Astrocyte (in vitro differentiated cells and primary cell): Measurements from ENCODE around the gene HAGHL.

Experiments
- EZH2 ChIP-seq: IDR thresholded peaks from 2 replicates; pipeline ENCODE4 v1.6.1; 2012; ENCODE audit warnings: mild to moderate bottlenecking, low read length, inconsistent platforms; ENCODE audit not compliant: insufficient read depth
- TF ChIP-seq, protein P1 (sequence below): IDR thresholded peaks from 2 replicates; pipeline ENCODE4 v1.5.1; 2011; ENCODE audit warnings: low read depth, mild to moderate bottlenecking, inconsistent platforms, low read length, moderate library complexity; ENCODE audit not compliant: insufficient read depth

GRCh38 chr16:760065-760464 lies 33.2 kb downstream of the HAGHL start:
- TF ChIP-seq, protein P1, sequence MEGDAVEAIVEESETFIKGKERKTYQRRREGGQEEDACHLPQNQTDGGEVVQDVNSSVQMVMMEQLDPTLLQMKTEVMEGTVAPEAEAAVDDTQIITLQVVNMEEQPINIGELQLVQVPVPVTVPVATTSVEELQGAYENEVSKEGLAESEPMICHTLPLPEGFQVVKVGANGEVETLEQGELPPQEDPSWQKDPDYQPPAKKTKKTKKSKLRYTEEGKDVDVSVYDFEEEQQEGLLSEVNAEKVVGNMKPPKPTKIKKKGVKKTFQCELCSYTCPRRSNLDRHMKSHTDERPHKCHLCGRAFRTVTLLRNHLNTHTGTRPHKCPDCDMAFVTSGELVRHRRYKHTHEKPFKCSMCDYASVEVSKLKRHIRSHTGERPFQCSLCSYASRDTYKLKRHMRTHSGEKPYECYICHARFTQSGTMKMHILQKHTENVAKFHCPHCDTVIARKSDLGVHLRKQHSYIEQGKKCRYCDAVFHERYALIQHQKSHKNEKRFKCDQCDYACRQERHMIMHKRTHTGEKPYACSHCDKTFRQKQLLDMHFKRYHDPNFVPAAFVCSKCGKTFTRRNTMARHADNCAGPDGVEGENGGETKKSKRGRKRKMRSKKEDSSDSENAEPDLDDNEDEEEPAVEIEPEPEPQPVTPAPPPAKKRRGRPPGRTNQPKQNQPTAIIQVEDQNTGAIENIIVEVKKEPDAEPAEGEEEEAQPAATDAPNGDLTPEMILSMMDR = no peak
- TF ChIP-seq EZH2 = no peak
